HG02759 (cell line): ENCODE data around the gene CPXM2.
"Not testable (repeated sequence)": the region's sequence is repeated elsewhere in the genome, so short reads cannot be mapped to it uniquely, and the experiment has no call there.

Source experiments
- ATAC-seq: cut with Tn5 transposase; IDR thresholded peaks from one replicate; pipeline ENCODE4 v1.9.1; 2021; ENCODE audit warnings: mild to moderate bottlenecking, moderate library complexity; ENCODE audit not compliant: unreplicated experiment

The CPXM2 gene

GRCh38 chr10:123747426-123747825 is 144.2 kb downstream of the CPXM2 start:
- no peak for ATAC-seq

DNA sequence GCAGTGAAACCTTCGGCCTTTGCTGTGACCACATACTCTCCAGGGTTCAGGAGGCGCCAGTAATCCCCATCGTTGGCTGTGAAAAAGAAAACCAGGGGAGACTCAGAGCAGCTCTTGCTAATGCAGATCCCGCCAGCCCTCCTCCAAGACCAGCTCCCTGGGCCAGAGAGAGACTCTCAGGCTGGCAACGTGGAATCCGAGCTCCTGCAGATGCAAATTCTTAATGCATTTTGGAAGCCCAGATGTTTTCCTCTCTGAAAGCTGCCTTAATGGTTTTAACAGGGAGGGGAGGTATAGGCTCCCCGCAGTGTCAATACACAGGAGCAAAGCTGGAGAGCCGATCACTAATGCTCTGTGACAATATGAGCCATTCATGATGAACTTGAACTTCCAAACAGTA is 144.7 kb downstream of the CPXM2 start:
- ATAC-seq = no peak

GRCh38 chr10:123746520-123746919 is 145.1 kb downstream of the CPXM2 start:
- ATAC-seq = no peak

- ATAC-seq = no peak
Observed at GRCh38 chr10:123746061-123746460, 145.5 kb downstream of the CPXM2 start.

- ATAC-seq = no peak
Observed at GRCh38 chr10:123744224-123744536, 147.4 kb downstream of the CPXM2 start.

- ATAC-seq = no peak
Observed at GRCh38 chr10:123743441-123744223, 148.0 kb downstream of the CPXM2 start.

DNA sequence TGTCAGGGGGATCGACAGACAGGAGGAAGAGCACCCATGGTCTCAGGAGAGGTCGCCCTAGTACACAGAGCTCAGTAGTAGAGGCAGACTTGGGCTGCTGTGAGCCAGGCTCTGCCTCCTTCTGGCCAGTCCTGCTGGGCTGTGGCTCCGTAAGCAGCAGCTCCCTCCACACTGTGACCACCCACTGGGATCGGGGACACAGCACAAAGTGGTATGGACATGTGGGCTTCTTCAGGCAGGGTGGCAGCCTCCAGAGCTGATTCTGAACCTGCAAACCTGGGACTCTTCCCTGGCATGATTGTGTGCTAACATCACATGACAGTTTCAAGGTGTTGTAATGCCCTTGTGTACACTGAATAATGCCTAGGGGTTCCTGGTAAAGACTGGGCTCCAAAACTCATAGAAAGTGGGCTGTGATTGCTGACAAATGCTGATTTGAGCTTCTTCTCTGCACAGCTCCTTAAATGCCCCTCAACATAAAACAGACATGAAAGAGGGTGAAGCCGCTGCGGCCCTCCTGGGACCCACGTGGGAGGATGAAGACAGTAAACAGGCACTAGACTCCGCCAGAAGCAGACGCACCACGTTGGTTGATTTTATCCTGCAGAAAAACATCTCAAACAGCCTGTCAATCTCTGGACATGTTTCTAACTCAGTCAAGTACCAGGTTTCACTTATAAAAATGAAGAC is 148.7 kb downstream of the CPXM2 start:
- no peak for ATAC-seq

DNA sequence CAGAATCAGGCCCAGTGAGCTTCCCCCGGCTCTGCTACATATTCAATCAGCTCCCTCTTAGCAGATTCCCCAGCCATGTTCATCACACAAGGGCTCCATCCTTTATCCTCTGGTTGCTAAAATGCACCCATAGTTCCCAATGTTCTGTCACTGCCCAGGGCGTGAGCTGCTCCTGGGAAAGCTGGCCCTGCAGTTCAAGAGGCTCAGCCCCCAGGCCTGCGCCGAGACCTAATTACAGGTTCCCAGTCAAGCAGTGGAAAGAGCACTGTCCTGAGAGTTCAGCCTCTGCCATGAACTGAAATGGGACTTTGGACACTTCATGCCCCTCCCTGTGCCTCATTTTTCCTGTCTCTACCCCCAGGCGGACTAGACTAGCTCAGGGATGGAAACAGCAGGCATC is 149.9 kb downstream of the CPXM2 start:
- no peak for ATAC-seq

DNA sequence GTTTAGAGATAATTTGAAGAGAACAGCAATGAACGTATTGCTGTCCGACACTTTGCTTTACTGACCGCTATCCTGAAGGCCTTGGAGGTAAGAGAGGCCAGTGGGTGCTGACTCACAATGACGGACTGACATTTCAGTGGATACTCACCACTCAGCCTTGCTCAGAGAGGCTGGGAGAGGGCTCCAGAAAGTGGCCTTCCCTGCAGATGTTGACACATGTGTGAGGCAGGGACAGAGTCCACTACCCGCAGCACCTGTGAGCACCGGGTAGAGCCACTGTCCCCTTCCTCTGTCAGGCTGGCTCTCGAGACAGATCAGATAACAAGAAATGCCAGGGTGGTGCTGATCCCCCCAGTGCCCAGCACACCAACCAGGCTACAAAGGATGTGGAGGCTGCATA is 150.5 kb downstream of the CPXM2 start:
- no peak for ATAC-seq

GRCh38 chr10:123736917-123737316 is 154.7 kb downstream of the CPXM2 start:
- ATAC-seq = not testable (repeated sequence)

DNA sequence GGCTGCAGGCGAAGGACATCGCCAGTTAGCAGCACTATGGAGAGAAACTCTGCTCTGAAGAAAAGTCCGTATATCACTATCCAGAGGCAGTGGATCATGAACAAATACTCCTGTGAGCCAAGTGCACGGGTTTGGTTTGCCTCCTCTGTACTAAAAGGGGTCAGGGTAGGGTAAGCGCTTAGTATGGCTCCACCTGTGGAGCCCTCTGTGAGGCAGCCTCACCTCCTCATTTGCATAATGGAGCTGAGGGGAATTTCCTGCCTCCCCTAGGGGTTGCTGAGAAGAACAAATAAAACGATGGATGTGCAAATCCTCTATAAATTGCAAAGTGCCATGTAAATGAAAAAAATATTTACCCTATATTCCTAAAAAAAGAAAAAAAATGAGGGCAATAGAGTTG is 162.1 kb downstream of the CPXM2 start:
- no peak for ATAC-seq

DNA sequence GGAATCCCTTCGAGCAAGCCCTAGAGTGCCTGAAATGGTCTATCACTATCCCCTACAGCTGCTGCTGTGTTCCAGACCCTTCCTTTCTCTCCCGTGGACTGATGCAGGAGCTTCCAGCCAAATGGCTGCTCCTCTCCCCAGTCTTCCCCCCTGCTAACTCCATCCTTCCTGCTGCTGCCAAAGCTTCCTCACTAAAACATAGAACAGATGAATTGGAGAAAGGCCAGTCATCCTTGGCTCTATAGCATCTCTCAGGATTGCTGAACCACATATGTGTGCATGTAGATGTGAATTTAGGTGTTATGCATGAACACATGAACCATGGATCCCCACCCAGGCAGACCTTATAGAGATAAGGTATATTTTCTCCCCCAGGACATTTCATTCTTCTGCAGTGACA is 164.8 kb downstream of the CPXM2 start:
- ATAC-seq = no peak

GRCh38 chr10:123726381-123726780 is 165.2 kb downstream of the CPXM2 start:
- no peak for ATAC-seq

DNA sequence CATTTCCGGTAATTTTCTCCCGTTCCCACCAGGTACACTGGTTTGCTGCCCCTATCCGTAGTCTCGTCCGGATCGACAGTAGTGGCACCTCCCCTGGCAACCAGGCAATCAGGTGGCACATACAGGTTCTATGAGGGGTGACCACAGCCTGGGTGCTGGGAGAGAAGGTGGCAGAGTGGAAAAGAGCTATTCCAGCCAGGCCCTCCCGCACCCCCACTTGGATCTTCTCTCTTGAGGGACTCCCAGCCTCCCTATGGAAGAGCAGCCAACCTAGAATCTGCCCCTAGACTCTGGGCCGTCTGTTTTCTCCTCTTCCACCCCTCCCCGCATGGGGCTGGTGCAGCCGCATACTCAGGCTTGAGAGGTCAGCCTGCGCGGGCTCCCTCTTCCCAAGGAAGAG is 166.9 kb downstream of the CPXM2 start:
- ATAC-seq = no peak

DNA sequence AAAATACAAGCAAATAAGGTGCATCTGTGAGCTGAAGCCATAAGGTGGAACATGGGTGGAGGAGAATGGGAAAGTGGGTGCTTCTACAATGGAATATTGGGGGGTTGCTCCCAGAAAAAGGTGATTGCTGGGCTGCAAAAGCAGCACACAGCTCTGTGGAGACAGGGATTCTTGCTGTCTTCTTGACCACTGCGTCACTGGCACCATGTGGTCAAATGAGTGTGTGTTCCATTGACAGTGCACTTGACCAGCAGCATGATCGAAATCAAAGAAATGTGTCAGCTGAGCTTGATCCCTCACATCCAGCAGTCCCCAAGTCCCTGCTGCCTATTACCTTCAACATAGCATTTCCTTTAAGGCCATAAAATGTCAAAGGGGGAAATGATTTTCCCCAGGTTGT is 169.3 kb downstream of the CPXM2 start:
- ATAC-seq = no peak

- no peak for ATAC-seq
Observed at GRCh38 chr10:123721441-123722049, 170.1 kb downstream of the CPXM2 start.

DNA sequence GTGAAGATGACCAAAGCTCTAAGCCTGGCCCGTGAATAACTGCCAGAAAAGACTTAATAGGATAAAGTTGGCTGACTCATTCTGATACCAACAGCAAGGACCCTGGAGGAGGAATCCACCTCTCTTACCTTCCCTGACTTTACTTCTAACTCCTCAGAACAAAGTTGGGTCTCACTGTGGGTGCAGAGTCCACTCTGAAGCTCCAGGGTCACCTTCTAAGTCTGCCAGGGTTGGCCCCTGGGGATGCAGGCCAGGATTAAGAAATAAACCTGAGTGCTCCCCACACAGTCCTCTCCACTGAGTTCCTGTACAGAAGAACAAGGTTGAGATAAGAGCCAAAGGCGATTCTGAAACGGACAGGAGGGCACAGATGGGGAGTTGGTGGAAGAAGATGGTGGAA is 171.1 kb downstream of the CPXM2 start:
- no peak for ATAC-seq

GRCh38 chr10:123718544-123719060 is 173.0 kb downstream of the CPXM2 start:
- no peak for ATAC-seq

GRCh38 chr10:123717336-123717735 is 174.3 kb downstream of the CPXM2 start:
- no peak for ATAC-seq

DNA sequence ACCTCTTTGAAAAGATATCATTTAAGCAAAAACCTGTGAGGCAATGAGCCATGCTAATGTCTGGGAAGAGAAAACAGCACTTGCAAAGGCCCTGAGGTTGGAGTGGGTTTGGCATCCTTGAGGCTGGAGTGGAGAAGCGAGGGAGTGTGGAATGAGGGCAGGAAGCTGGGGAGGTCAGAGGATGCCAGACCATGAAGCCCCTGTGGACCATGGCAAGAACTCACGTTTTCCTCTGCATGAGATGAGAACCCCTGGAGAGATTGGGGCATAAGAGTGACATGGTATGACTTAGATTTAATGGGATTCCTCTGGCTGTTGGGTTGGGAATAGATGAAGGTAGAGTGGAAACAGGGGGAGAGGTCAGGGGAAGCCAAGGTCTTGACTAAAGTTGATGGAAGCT is 176.1 kb downstream of the CPXM2 start:
- no peak for ATAC-seq

GRCh38 chr10:123706236-123706635 is 185.4 kb downstream of the CPXM2 start:
- ATAC-seq = no peak

DNA sequence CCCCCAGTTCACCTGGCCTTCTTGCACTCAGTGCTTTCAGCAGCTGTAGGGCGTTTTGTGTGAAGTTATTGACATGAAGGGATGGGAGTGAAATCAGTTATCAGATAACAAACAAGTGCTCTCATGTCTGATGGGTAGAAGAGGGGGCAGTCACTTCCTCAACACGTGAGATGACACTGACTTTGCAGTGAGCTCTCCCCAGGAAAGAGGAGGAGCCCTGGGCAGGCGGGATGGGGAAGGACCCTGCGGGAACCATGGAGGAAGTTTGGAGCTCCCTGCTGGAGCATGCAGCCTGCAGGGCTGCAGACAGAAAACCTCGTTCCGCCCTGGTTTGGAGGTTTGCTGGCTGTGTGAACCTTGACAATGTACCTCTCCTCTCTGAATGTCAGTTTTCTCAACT is 186.8 kb downstream of the CPXM2 start:
- ATAC-seq = no peak
